HG03025 (cell line): Measurements from ENCODE around the gene SH3RF2.
"Not testable (repeated sequence)": the region's sequence is repeated elsewhere in the genome, so short reads cannot be mapped to it uniquely, and the experiment has no call there.

Experiments used
- ATAC-seq: cut with Tn5 transposase; IDR thresholded peaks from one replicate; pipeline ENCODE4 v1.9.1; 2021; ENCODE audit warnings: mild to moderate bottlenecking, moderate library complexity; ENCODE audit not compliant: unreplicated experiment, low FRiP score

Gene SH3RF2

DNA sequence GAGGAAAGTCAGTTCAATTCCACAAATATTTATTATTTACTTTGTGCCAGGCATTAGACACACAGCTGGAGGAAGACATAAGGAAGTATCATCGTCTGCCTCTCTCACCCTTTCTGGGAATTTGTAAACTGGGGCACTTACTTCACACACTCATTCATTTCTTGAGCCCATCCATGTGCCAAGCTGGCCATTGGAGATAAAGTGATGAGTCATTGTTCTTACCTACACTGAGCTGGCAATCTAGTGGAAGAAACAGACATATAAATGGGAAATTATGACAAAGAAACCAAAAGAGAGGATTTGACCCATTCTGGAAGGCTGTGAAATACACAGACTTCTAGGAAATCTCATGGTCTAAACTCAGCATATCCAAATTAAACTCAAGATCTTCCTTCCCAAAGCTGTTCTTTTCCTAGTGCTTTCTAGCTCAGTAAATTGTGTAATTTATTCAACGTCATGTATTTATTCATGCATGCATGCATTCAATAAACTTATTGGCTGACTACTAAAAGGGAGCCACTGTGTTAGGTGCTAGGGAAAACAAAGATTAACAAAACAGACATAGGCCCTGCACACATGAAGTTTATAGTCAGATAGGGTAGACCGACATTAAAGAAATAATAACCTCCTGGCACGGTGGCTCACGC, 65.3 kb downstream of the SH3RF2 start:
- ATAC-seq: no peak

GRCh38 chr5:146002491-146002890, 66.1 kb downstream of the SH3RF2 start:
- ATAC-seq: no peak

GRCh38 chr5:146003852-146004251, 67.5 kb downstream of the SH3RF2 start:
- ATAC-seq: no peak

DNA sequence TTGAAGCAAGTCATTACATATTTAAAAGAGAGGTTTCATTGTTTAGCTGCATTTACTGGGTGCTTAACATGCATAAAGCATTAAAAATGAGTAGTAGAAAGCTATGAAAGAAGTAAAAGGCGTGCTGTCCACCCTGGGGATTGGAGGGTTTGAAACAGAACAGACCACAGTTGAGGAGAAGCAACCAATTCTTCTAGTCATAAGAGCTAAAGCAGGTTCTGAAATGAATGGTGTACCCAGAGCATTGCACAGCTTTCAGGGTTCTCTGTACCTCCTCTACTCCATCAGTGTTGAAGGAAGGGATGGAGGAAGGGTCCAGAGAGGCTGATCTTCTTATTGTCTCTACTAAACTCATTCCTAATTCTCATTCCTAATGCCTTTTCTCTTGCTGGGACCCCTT, 68.9 kb downstream of the SH3RF2 start:
- ATAC-seq: no peak

GRCh38 chr5:146005723-146006122, 69.3 kb downstream of the SH3RF2 start:
- no peak for ATAC-seq

GRCh38 chr5:146006470-146007190, 70.3 kb downstream of the SH3RF2 start:
- no peak for ATAC-seq

GRCh38 chr5:146007270-146007669, 70.9 kb downstream of the SH3RF2 start:
- no peak for ATAC-seq

GRCh38 chr5:146007989-146008388, 71.6 kb downstream of the SH3RF2 start:
- ATAC-seq: no peak

- no peak for ATAC-seq
Observed at GRCh38 chr5:146009020-146009419, 72.6 kb downstream of the SH3RF2 start.

DNA sequence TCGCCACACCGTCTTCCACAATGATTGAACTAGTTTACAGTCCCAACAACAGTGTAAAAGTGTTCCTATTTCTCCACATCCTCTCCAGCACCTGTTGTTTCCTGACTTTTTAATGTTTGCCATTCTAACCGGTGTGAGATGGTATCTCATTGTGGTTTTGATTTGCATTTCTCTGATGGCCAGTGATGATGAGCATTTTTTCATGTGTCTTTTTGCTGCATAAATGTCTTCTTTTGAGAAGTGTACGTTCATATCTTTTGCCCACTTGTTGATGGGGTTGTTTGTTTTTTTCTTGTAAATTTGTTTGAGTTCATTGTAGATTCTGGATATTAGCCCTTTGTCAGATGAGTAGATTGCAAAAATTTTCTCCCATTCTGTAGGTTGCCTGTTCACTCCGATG, 74.1 kb downstream of the SH3RF2 start:
- ATAC-seq: not testable (repeated sequence)

DNA sequence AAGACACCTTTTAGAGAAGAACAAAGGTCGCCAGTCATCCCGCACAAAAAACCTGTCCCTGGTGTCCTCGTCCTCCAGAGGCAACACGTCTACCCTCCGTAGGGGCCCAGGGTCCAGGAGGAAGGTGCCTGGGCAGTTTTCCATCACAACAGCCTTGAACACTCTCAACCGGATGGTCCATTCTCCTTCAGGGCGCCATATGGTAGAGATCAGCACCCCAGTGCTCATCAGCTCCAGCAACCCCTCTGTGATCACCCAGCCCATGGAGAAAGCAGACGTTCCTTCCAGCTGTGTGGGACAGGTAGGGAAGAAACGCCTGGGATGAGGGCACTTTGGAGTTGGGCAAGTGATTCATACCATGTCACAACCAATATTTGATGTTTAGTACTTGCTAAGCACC, 77.4 kb downstream of the SH3RF2 start:
- no peak for ATAC-seq

GRCh38 chr5:146015001-146015400, 78.6 kb downstream of the SH3RF2 start:
- no peak for ATAC-seq

DNA sequence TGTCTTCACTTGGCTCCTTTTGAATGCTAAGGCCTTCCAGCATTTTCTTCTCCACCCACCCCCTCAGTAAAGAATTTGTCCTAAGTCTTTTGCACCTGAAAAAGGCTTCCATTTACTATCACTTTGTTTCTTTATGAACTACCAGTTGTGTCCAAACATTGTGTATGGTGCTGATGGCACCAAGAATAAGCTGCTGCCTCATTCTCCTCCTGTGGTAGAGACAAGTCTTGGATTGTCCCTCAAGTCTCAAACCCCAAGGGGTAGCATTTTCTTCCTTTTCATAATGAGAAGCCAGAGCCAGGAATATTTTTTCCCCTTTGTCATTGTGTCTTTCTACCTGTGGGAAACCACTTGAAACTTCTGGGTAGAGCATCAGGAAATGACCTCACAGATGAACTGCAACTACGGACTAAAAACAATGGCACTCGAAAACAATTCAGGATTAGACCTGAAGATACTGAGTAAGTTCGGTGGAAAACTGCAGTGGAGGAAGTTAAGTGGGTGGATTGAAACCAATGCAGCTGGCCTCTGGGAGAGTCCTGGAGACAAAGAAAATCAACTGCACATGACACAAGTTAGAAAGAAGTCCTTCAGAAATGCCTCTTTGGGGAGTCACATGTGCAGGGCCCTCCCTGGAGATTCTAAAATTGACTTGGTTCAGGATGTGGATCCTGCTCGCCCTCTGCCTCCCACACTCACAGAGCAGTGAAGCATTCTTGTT, 80.5 kb downstream of the SH3RF2 start:
- no peak for ATAC-seq

- ATAC-seq: no peak
Observed at GRCh38 chr5:146018514-146019375, 82.4 kb downstream of the SH3RF2 start.

DNA sequence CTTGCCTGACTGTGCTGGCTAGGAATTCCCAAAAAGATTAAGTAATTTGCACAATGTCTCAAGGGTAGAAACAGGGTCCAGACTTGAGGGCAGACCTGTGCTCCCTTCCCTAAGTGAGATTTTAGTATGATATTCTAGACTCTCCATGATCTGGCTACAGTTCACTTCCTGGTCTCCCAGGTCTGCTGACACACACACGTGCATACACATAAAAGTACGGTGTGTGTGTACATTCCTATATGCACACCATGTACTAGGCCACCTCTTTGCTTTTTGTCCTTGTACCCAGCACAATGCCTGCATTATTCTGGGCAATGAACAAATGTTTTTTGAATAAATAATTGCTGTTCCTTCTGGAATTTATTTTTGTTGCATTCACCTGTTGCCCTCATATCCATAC, 83.7 kb downstream of the SH3RF2 start:
- no peak for ATAC-seq

DNA sequence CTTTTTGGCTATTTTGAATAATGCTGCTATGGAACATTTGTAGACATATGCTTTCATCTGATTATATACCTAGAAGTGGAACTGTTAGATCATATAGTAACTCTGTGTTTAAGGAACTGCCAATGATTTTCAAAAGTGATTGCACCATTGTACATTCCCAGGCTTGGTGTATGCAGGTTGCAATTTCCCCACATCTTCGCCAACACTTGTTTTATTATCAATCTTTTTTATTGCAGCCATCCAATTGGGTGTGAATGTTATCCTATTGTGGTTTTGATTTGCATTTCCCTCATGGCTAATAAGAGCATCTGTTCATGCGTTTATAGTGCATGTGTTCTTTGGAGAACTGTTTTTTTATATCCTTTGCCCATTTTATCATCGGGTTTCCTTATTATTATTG, 87.7 kb downstream of the SH3RF2 start:
- no peak for ATAC-seq

DNA sequence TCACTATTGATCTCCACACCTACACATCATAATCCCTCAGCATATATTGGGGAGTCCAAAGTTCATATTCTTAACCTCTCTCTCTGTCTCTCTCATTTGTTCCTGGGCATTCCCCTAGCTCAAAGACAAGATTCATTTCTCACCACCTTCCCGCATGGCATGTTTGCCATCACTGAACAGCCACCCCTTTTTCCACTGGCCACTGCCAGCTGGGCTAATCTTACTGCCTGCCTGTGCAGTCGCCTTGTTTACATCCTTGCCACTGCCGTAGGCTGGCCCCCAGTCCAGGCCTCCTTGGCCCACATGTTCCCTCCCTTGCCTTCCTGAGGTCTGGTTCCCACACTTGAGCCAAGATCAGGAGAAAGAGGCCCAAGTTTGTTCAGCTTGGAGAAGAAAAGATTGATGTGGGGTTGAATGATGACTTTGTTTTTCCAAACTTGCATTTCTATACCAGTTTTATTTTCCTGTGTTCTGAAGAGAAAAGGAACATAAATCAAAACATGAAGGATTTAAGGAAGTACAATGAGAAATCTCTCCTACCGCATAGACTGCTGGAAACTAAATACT, 88.8 kb downstream of the SH3RF2 start:
- ATAC-seq: no peak

DNA sequence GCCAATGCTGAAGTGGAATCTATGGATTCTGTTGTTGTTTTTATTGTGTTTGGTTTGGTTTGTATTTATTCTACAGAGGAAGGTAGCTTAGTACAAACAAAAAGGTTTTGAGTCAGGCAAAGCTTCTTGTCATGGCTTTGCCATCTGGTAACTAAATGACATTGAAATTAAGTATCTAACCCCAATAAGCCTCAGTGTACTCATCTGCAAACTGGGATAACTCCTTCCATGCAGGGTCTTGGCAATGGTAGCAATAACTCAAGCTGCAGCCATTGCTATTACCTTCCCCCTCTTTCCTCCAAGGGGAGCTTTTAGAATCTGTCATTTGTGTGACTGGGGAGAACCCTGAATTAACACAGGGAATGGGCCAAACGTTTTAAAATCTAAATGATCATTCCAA, 89.3 kb downstream of the SH3RF2 start:
- no peak for ATAC-seq

GRCh38 chr5:146026307-146027010, 90.1 kb downstream of the SH3RF2 start:
- no peak for ATAC-seq

DNA sequence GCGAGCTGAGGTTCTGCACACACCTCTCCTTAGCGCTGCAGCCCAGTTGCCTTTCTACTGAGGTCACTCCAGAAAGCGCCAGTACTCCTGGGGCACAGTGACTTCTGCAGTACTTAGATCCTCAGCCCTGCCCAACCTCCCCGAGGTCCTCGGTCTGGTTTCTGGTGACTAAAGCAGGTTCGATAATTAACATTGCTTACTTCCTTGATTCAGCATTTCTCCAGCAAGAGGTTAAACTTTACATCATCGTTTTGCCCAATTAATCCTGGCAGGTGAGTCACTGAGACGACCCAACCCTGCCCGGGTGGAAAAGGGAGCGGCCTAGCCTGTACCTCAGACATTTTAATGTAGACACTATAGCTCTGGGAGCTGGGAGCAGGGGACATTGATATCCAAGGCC, 91.4 kb downstream of the SH3RF2 start:
- no peak for ATAC-seq
